Natural killer cell (primary cell): ENCODE data around the gene SLC43A3. TPM values are rescaled to one million over a fixed set of nuclear protein-coding genes. Genes with fewer than 3 reads are reported as not detected.

Experiments used
- ATAC-seq, 3 donors: fragments of 150-1000 bp in 2 of 3; fragments of 200-7000 bp in 1 of 3; cut with Tn5 transposase; 1 replicate in 1 of 3; 2 replicates in 2 of 3; pipeline ENCODE4 v1.10.0; 2021; ENCODE audit warnings: mild to moderate bottlenecking in 2 of 3, moderate library complexity in 2 of 3
- DNase-seq, 2 donors: peaks; one replicate each; pipeline versions ENCODE4 v3.0.0 to v3.0.0-alpha.2; 2013 to 2021; ENCODE audit warnings: mixed read lengths in 1 of 2
- H3K27ac ChIP-seq: one replicate; pipeline ENCODE4 v1.5.1; 2013; ENCODE audit warnings: mild to moderate bottlenecking, low read length
- H3K27me3 ChIP-seq: one replicate; pipeline ENCODE4 v1.6.1; 2013; ENCODE audit warnings: low read length; ENCODE audit not compliant: control insufficient read depth, insufficient read depth
- H3K36me3 ChIP-seq: one replicate; pipeline ENCODE4 v1.6.1; 2013; ENCODE audit warnings: low read length; ENCODE audit not compliant: control insufficient read depth, insufficient read depth
- H3K4me1 ChIP-seq: one replicate; pipeline ENCODE4 v1.6.1; 2013; ENCODE audit warnings: low read length; ENCODE audit not compliant: control insufficient read depth, insufficient read depth
- H3K4me3 ChIP-seq: one replicate; pipeline ENCODE4 v1.5.1; 2013; ENCODE audit warnings: low read length
- H3K9me3 ChIP-seq: one replicate; pipeline ENCODE4 v1.6.1; 2013; ENCODE audit warnings: low read length; ENCODE audit not compliant: control insufficient read depth, insufficient read depth
- H3K27ac Mint-ChIP-seq, 2 donors: one replicate each; pipeline ENCODE4 v1.8.0; 2022; ENCODE audit warnings: mild to moderate bottlenecking in 2 of 2, mixed read lengths in 2 of 2, moderate library complexity in 1 of 2
- H3K27me3 Mint-ChIP-seq, 2 donors: one replicate each; pipeline ENCODE4 v1.8.0; 2022; ENCODE audit warnings: low read depth in 2 of 2, mixed read lengths in 2 of 2
- H3K36me3 Mint-ChIP-seq: one replicate; pipeline ENCODE4 v1.8.0; 2022; ENCODE audit warnings: mixed read lengths
- H3K4me1 Mint-ChIP-seq, 2 donors: one replicate each; pipeline ENCODE4 v1.8.0; 2022; ENCODE audit warnings: mixed read lengths in 2 of 2
- H3K4me3 Mint-ChIP-seq: one replicate; pipeline ENCODE4 v1.8.0; 2022; ENCODE audit warnings: mild to moderate bottlenecking, moderate library complexity, mixed read lengths
- H3K9me3 Mint-ChIP-seq, 2 donors: one replicate each; pipeline ENCODE4 v1.8.0; 2022; ENCODE audit warnings: mixed read lengths in 2 of 2
- CTCF ChIP-seq: fragments of 200-600 bp; IDR thresholded peaks from one replicate; pipeline ENCODE4 v1.8.0; 2022; ENCODE audit warnings: antibody characterized with exemption
- WGBS: methylation state at CpG from one replicate; pipeline ENCODE4 v1.1.7; 2013; ENCODE audit warnings: missing lambda C conversion rate; ENCODE audit not compliant: insufficient coverage; 5-methylcytosine and 5-hydroxymethylcytosine counted together
- intact Hi-C: fragments of 100-400 bp; cut with micrococcal nuclease; formaldehyde crosslinking; loops from one replicate; pipeline ENCODE4 v1.14.2; 2022
- total RNA-seq, 4 donors: library from RNA; stranded (reverse); fragments of 120-200 nt in 1 of 4; gene quantifications; one replicate each; pipeline versions ENCODE4 v1.2.3 to v1.2.4, GENCODE V29; 2013 to 2022

The SLC43A3 gene
- total RNA-seq, 3 donors from 2014 or later (not counting 1 experiment from before 2014, with no cell fraction given), result 17.0 to 22.2 (median 20.7) TPM

- Mint-ChIP-seq H3K36me3 (no peaks in the 10 kb centered on the region), H3K4me3 (no peak overlapping the region), H3K27me3 (peaks cover 4 to 10% of the 10 kb centered on the region in 2 donors), H3K9me3 (no peaks in the 10 kb centered on the region), H3K4me1 (no peaks in the 10 kb centered on the region), H3K27ac (no peak overlapping the region)
- DNase-seq (no peak), ATAC-seq (no peak)
- Histone ChIP-seq H3K27ac (no peak overlapping the region), H3K4me1 (no peaks in the 10 kb centered on the region), H3K36me3 (no peaks in the 10 kb centered on the region), H3K27me3 (no peaks in the 10 kb centered on the region), H3K4me3 (no peak overlapping the region), H3K9me3 (no peaks in the 10 kb centered on the region)
- TF ChIP-seq CTCF, result no peak
- intact Hi-C loops, result no loop called here
- 79% methylated on average over 6 of the region's 6 CpGs for WGBS
These were observed 12.9 kb upstream of the SLC43A3 start for GRCh38 chr11:57439786-57440185.

- DNase-seq (no peak), ATAC-seq (peak in 1 of 3 donors; percentile 35)
- WGBS, result 87% methylated on average over 12 of the region's 12 CpGs
- Histone ChIP-seq H3K9me3 (no peaks in the 10 kb centered on the region), H3K36me3 (no peaks in the 10 kb centered on the region), H3K27me3 (no peaks in the 10 kb centered on the region), H3K4me1 (no peaks in the 10 kb centered on the region), H3K27ac (no peak overlapping the region), H3K4me3 (no peak overlapping the region)
- no peak for TF ChIP-seq CTCF
- Mint-ChIP-seq H3K27ac (no peak overlapping the region), H3K4me1 (no peaks in the 10 kb centered on the region), H3K9me3 (no peaks in the 10 kb centered on the region), H3K27me3 (peaks cover 0 to 14% of the 10 kb centered on the region in 2 donors), H3K4me3 (no peak overlapping the region), H3K36me3 (no peaks in the 10 kb centered on the region)
- intact Hi-C loops, result no loop called here
These were observed 11.7 kb upstream of the SLC43A3 start for GRCh38 chr11:57438345-57439285.

GRCh38 chr11:57436031-57436430 is 9.1 kb upstream of the SLC43A3 start:
- H3K36me3 ChIP-seq, result no peaks in the 10 kb centered on the region
- H3K27me3 ChIP-seq, result no peaks in the 10 kb centered on the region
- Mint-ChIP-seq H3K9me3 (no peaks in the 10 kb centered on the region), H3K27ac (no peak overlapping the region), H3K36me3 (no peaks in the 10 kb centered on the region), H3K4me1 (peaks cover 12 to 14% of the 10 kb centered on the region in 2 donors), H3K27me3 (peaks cover 0 to 14% of the 10 kb centered on the region in 2 donors), H3K4me3 (no peak overlapping the region)
- DNase-seq, result no peak
- no peak overlapping the region for H3K27ac ChIP-seq
- peaks cover 9% of the 10 kb centered on the region for H3K4me1 ChIP-seq
- H3K4me3 ChIP-seq, result no peak overlapping the region
- ATAC-seq, result no peak
- H3K9me3 ChIP-seq, result no peaks in the 10 kb centered on the region
- TF ChIP-seq CTCF, result no peak
- intact Hi-C loops, result no loop called here
- 89% methylated on average over 7 of the region's 7 CpGs for WGBS
